Stimulated activated CD8-positive, alpha-beta memory T cell treated with anti-CD3 and anti-CD28 coated beads, Interleukin-4, amount 100 ng/mL, for 4 hours (primary cell): Measurements from ENCODE around the gene SLBP.

Source experiments
- DNase-seq, 2 donors: peaks; one replicate each; pipeline ENCODE4 v3.0.0-alpha.2; 2020; ENCODE audit warnings: low read depth in 2 of 2, low spot score in 1 of 2

The SLBP gene

DNA sequence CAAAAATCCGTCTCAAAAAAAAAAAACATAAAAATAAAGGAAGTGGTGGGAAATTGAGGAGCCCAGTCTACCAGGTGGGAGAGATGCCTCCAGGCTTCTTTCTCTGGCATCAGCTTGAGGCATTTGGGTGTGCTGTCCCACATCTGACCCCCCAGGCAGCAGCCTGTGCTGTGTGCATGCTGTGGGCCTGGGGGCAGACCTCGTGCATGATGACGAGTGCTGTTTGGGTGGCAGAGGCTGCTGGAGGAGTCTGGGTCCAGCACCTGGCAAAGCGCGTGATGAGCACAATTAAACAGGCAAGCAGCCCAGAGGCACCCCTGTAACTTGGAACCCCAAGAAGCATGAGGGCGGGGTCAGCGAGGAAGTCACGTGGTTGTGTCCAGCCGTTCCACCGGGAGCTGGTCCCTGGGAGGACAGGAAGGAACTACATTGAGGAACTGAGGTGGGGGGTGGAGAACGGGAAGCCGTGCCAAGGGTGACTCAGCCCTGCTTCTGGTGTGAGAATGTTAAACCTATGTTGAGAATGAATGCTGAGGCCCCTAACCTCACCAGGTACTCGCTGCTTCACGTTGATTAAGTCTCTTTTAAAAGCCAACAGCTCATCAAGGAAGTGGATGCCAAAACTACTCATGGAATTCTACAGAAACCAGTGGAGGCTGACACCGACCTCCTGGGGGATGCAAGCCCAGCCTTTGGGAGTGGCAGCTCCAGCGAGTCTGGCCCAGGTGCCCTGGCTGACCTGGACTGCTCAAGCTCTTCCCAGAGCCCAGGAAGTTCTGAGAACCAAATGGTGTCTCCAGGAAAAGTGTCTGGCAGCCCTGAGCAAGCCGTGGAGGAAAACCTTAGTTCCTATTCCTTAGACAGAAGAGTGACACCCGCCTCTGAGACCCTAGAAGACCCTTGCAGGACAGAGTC is 15.3 kb upstream of the SLBP start:
- no peak for DNase-seq

DNA sequence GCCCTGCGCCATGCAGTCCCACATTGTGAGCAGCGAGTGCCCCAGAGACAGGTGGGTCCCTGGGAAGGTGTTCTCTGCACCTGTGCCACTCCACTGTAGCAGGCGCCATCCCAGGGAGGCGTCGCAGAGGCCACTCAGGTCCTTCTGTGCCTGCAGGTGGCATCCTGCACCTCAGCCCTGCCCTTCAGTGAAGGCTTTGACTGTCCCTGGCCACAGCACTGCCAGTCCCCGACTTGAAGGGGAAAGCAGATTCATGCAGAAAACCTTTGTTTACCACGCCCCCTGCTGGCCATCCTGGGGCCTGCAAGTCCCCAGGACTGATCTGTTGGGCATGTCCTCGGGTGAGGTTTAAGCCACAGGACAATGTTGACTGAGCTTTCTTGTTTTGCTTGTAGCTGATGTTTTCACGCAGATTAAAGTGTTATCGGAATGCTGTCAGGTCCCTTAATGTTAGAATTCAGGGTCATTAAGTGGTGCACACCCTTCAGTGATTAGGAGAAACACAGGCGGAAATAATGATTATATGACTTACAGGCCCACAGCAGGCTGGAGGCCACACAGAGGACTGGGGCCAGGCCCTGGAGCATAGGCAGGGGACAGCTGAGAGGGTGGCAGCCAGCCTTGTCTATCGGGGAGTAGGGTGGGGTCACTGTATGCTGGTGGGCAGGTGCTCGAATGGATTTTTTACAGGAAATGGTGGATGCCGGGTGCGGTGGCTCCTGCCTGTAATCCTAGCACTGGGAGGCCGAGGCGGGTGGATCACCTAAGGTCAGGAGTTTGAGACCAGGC is 14.2 kb upstream of the SLBP start:
- DNase-seq, result peak; percentile 78 to 93

DNA sequence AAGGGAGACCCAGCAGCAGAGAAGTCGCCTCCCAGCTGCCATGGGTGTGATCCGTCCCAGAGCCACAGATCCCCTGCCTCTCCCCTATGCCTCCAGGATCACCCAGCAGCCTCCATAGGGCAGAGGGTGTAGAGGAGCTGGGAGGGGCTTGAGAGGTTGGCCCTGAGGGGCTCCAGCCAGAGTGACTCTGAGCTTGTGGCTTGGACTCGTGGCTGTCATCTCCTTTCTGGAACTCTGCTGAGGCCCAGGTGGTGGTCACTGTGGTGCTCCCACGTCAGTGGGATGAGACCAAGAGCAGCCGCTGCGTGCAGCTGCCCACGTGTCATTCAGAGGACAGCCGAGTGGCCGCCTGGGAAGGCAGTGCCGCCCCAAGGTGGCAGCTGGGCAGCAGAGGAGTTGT is 13.4 kb upstream of the SLBP start:
- no peak for DNase-seq

DNA sequence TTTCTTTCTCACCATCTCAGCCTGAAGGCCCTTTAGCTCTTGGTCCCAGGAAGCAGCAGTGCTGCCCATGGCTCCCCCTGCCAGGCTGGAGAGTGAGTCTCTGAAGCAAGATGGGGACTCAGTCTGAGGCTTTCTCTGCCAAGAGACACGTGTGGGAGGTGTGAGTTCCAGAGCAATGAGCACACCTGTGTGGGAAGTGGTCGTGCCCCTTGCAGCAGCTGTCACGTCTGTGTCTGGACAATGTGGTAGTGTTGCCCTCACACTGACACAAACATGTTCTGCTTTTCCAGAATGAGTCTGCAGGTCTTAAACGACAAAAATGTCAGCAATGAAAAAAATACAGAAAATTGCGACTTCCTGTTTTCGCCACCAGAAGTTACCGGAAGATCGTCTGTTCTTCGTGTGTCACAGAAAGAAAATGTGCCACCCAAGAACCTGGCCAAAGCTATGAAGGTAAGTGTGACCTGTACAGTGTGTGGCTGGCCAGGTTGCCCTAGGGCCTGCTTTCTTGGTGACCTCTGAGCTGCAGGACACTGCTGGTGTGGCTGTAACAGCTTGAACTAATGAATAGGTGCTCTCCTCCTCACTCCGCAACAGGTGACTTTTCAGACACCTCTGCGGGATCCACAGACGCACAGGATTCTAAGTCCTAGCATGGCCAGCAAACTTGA is 11.1 kb upstream of the SLBP start:
- no peak for DNase-seq

DNA sequence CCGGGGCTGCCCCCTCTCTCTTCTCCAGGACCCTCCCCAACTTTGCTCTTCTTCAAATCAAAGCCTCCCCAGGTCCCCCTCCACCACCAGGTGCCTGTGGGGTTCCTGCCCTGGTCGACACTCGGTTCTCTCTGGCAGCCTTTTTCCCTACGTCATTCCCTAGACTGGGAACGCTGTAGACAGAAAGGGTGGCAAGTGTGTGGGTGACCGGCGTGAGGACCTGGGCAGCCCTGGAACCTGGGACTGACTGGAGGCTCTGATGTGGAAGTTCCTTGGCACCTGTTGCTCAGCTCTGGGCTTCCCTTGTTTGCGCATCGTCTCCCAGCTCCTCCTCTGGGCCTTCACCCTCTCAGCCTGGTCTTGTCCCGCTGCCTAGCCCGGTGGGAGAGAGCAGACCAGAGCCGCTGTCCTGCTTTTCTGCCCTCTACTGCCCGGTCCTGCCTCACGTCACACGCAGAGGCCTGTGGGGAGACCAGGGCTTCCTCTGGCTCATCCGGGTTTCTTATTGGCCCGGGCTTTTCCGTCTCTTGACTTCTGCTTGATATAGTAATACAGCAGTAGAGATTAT is 10.5 kb upstream of the SLBP start:
- no peak for DNase-seq

DNA sequence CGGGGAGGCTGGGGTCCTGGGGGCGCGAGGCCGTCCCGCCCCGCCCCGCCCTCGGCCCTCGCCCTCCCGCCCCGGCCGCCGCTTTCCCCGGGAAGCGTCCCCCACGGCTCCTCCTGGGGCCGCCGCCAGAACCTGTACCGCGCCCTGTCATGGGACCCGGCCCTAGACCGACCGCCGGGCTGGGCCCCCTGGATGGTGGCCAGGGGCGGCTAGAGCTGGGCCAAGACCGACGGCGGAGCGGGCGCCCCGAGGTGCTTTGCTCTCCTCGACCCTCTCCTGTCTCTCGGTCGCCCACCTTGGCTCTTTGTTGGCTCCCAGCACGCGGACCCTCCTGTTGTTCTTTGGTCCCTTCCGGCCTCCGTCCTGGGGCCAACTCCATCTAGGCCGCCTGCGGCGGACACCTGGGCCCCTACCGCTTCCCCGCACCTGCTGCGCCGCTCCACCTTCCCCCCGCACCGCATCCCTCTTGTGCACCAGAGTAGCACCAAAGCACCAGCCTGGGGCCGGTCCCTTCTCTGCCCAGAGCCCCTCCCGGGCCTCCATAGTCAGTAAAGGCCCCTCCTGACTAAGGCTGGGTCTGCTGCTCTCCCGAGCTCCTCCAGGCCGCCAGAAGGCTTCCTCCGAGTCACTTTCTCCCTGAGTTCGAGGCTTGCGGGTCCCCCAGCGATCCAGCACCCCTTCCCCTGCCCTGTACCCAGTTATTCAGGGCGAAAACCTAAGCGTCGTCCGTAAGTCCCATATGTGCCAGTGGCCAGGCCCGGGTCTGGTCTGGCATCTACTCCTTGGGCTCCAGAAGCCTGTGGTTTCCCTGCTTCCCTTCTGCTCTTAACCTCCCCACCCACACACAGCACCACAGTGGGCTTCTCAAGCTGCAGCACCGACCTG is 9.8 kb upstream of the SLBP start:
- DNase-seq, result no peak

DNA sequence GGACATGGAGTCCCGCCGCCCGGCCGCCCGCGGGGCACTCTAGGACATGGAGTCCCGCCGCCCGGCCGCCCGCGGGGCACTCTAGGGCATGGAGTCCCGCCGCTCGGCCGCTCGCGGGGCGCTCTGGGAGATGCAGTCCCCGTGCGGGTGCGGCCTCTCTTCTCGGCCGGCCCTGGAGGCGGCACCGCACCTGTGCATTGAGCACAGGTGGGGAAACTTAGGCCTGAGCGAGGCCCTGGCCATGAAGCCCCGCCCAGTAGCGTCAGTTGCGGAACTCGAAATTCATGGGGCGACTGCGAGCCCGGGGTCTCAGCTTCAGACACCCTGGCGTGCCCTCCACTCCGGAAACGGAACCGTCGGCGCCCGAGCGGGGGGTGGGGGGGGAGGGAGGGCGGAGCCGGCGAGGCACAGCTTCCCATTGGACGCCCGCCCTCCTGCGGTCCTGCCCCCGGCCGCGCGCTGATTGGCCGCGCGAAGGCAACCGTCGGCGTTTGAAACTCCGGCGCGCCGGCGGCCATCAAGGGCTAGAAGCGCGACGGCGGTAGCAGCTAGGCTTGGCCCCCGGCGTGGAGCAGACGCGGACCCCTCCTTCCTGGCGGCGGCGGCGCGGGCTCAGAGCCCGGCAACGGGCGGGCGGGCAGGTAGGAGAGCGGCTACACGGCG is 9.0 kb upstream of the SLBP start, which contains the start of the genes TACC3 and TMEM129:
TSS of gene TACC3 (plus strand) at position 519 of the 663 bp plus-strand sequence. CDS start 1,901 bp downstream, outside the sequence.
TSS of gene TMEM129 (minus strand) at position 321 of the 663 bp plus-strand sequence. CDS start 486 bp downstream, outside the sequence.
- peak; percentile 80 to 88 for DNase-seq

DNA sequence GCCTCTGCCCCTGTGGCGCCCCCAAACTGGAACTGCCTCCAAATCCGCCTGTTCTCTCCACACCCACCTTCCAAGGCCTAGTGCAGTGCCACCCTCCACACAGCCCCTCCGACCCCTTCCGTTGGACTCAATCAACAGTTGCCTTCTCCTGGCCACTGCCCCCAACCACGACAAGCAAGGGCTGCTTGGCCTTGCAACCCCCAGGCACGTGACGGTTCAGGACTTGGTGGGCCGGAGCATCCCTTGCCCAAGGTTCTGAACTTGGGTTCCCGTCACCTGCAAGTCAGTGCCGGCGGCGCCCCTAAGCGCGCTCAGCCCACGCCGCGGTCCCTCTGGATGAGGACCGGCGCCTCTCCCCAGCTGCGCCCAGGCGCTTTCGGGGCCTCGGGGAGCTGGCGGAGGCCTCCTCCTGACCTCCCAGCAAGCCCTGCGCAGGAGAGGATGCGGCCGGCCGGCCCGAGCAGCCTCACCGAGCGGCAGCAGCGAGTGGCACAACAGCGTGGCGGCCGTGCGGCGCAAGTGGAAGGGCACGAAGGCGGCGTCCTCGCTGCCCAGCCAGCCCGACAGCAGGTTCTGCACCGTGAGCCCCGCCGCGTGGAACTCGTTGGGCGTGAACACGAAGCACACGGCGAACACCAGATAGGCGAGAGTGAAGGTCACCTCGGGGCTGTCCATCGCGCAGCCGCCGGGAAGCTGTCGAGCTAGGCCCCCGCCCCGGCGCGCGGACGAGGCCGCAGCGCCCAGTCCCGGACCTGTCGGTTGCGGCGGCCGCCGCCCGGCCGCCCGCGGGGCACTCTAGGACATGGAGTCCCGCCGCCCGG is 8.3 kb upstream of the SLBP start:
- DNase-seq, result no peak

DNA sequence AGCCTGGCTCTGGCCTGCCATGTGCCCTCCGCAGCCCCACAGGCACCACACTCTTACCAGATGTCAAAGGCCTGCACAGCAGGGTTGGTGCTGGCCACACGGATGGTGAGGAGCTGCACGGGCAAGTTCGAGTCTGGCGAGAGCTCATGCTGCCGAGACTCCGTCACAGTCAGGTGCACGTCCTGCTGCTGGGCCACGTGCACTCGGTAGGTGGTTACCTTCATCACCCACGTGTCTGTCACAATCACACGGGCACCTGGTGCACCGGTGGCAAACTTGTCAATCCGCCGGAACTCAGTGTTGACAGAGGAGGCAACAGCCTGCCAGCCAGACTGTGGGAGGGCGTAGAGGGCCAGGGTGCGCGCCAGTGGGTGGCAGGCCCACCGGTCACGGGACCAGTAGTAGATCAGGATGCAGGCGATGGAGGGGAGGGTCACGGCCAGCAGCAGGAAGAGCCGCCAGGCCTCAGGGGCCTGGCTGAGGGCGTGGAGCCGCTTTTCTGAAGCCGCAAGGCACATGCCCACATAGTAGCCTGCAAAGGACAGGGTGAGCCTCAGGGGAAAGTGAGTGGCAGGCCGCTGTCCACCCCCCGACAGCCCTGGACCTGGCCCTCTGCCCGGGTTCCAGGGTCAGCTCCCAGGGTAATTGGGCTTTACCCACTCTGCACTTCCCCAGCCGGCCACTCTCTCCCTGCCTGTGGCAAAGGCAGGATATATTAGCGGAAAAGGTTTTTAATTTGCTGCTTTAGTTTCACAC is 6.2 kb upstream of the SLBP start:
- no peak for DNase-seq

DNA sequence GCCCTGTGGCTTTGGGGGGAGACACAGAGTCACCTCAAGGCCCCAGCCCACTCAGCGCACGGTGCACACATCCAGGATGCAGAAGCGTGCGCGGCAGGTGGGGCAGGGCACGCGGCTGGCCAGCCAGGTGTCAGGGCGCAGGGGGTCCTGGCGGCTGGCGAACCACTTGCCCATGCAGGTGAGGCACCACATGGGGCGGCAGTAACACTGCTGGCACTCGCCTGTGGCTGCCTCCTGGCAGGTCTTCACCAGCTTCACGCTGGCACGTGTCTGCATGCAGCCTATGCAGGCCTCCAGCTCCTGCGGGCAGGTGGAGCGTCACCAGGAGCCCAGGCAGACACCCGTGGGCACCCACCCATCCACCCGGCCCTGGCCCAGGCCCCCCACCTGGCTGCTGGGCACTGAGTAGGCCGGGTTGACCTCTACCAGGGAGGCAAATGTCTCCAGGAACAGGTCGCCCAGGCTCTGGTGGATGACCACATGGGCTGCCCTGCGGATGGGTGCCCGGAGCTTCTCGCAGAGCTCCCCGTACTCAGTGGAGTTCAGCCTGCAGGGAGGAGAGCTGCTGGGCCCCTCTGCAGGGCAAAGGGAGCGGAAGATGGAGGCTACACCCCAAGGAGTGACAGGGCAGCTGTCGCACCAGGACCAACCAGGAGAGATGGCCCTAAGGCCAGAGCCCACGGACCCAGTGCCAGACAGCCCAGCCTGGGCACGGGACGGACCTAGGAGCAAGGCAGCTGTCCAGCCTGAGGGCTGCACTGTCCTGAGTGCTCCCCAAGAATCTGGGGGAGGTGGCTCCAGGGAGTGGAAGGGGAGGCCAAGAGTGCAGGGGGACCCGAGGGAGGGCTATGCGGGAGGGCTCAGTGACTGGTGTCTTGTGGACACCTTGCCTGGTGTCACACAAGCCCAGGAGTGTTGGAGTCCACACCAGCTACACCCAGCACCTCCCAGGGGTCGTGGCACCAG is 5.3 kb upstream of the SLBP start:
- DNase-seq, result no peak

DNA sequence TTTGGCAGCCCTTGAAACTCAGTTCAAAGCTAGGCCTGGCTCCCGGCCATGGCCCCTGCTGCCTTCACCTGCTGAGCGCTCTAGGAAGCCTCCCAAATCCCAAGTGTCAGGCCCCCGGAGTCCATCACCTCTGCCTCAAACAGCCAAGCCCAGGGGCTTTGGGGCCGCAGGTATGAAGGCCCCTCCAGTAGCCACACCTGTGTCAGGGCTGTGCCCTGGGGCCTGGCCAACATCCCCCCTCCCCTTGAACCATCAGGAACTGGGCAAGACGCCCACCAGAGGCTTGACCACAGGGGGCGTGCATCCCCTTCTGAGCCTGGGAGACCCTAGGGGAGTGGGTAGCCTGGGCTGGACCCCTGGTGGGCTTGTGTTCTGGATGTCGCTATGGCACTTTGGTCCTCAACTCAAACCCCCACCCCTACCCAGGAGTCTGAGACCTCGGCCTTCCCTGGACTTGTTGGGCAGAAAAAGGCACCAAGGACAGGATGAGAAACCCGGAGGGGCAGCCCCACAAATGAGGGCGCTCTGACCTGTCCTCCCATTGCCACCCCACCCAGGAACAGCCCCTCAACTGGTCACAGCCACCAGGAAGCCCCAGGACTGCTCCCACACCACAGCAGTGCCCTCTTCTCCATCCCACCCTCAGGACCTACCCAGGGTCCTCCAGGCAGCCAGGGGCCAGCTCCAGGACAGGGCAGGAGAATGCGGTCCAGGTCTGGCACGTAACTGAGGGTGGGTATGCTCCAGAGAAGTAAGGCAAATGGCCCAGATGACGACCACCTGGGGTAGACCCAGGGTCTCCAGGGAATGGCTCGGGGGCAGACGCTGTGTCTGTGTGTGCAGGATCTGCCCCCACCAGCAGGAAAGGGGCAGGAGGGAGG is 4.2 kb upstream of the SLBP start:
- no peak for DNase-seq

DNA sequence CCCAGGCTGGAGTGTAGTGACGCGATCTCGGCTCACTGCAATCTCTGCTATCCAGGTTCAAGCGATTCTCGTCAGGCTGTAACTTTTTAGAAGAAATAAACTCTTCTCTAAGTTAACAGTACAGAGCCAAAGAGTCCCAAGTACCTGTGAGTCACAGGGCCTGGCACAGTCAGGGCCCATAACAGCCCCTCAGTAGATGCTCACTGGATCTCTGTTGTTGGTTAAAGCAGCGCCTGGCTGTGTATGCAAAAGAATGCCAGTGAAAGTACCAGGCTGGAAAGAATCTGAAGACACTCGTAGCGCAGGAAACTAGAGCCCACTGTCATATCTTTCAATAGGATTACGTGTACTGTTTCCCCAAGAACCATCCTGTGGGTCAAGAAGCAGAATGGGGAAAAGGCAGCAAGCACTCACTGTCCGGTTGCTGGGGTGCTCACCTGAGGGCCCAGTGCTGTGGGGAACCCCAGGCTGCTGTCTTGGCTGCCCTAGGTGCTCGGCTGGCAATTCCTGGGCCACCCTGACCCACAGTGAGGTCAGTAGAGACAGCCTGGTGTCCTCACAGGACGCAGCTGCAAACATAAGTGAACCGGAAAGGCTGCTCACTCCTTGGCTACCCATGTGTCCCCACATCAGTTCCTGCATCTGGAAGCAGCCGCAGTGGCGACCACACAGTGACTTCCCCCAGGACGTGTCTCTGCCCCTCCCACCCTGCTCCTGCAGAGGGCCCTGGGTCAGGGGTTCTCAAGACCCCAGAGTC is 3.1 kb upstream of the SLBP start:
- DNase-seq, result no peak

DNA sequence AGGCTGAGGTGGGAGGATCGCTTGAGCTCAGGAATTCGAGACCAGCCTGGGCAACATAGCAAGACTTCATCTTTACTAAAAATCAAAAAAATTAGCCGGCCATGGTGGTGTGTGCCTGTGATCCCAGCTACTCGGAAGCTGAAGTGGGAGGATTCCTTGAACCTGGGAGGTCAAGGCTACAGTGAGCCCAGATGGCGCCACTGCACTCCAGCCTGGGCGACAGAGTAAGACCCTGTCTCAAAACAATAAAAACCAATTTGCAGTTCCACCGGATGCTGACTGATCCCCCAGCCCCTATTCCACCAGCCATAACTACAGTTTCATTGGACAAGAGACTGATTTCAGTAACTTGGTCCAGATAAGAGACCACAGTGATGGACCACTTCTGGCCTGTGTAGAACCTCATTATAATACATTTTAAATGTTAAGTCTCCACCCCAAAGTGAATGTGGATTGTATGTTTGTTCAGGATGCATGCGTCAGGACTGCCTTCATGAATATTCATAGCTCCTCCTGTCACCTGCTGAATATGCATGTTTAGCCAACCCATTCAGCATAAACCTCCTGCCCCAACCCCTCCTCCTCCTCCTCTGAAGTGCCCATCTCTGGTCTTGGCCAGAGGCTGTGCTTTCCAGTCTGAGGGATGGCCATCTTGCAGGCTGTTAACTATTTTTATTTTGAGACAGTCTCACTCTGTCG is 2.3 kb upstream of the SLBP start:
- no peak for DNase-seq

DNA sequence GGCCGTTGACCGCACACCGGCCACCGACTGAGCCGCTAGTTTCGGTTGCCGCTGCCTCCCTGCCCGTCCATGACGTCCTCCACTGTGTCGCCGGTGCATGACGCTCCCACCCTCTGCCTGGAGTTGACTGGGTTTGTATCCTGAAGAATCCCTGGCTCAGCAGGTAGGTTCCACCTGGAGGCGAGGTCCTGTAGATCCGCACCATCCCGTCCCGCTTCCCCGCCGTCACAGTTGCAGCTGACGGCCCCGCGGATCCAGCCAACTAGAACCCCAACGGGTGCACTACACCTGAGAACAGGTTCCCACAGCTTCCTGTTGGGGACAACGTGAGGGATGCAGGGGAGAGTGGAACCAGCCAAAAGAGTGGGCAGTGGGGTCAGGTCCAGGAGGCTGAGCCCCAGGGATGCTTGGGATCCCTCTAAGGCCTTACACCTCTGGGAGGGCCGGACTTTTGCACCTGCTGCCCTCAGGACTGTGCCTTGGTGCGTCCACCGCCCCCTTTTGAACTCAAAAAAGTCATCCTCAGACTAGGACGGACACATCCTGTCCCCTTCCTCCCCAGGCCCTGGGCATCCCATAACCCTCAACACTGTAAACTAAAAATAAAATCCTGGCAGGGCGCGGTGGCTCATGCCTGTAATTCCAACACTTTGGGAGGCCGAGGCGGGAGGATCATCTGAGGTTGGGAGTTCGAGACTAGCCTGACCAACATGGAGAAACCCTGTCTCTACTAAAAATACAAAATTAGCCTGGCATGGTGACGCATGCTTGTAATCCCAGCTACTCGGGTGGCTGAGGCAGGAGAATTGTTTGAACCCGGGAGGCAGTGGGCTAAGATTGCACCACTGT is 1.1 kb upstream of the SLBP start:
- DNase-seq, result no peak
